Measurements from ENCODE around the gene PARVB. TPM values are rescaled to one million over a fixed set of nuclear protein-coding genes. Genes with fewer than 3 reads are reported as not detected.

Gene PARVB
- total and polyA plus RNA-seq, 2 donors (not counting 3 experiments of a cell fraction or from before 2014, with no cell fraction given), result 155 to 162 TPM

GRCh38 chr22:44184006-44184405 lies 159.9 kb downstream of the PARVB start:
- H3K4me2 ChIP-seq (ENCODE audit: insufficient read depth, low read length), result no peak overlapping the region
- ChIA-PET CTCF (no interaction called here), POLR2A (no interaction called here)
- DNase-seq (ENCODE audit: low read depth, low spot score), result no peak
- H3K9me1 ChIP-seq (replicated peaks; ENCODE audit: control insufficient read depth, extremely low read depth, insufficient read depth, low read length), result no peaks in the 10 kb centered on the region
- H3K9ac ChIP-seq (replicated peaks; ENCODE audit: extremely low read depth, insufficient read depth, low read length), result no peak overlapping the region
- no peaks in the 10 kb centered on the region for H3K4me1 ChIP-seq (ENCODE audit: control insufficient read depth, extremely low read depth, insufficient read depth, low read length)
- intact Hi-C loops (cut with micrococcal nuclease), result no loop called here
- H3K36me3 ChIP-seq (ENCODE audit: control insufficient read depth in 2 of 2, extremely low read depth in 1 of 2, insufficient read depth in 2 of 2, low read length in 2 of 2), result no peaks in the 10 kb centered on the region
- no peak overlapping the region for H2AFZ ChIP-seq (ENCODE audit: low read depth, low read length)
- dilution Hi-C loops (cut with MboI; ENCODE audit: extremely low pct_ligation_motif_present, low sequenced_read_pairs), result no loop called here
- no peaks in the 10 kb centered on the region for H3K79me2 ChIP-seq (ENCODE audit: control insufficient read depth, insufficient read depth, low read length)
- BruUV-seq (replicated peaks), result no TSS peak
- H3K9me3 ChIP-seq (replicated peaks; ENCODE audit: control insufficient read depth, insufficient read depth, low read length), result no peaks in the 10 kb centered on the region
- H3K27ac ChIP-seq (ENCODE audit: insufficient read depth, low read depth, low read length), result no peak overlapping the region
- no peak for FAIRE-seq
- H4K20me1 ChIP-seq (replicated peaks; ENCODE audit: control insufficient read depth, extremely low read depth, insufficient read depth, low read length), result no peaks in the 10 kb centered on the region
- TF ChIP-seq POLR2A (IDR thresholded peaks at IDR 0.05; ENCODE audit: low read depth, low read length), result no peak
- no peak for TF ChIP-seq EZH2 (IDR thresholded peaks at IDR 0.05; ENCODE audit: borderline replicate concordance, low read depth, low read length, severe bottlenecking)
- TF ChIP-seq MYC (IDR thresholded peaks at IDR 0.05; ENCODE audit: low read depth, low read length), result no peak
- TF ChIP-seq POLR2AphosphoS5 (IDR thresholded peaks at IDR 0.05; ENCODE audit: insufficient read depth, low read depth, low read length), result no peak
- no peak for TF ChIP-seq CTCF (IDR thresholded peaks at IDR 0.05; ENCODE audit: extremely low read depth in 1 of 2, insufficient read depth in 1 of 2, low read depth in 1 of 2, low read length in 2 of 2)
- no peak for TF ChIP-seq MAX (IDR thresholded peaks at IDR 0.05; ENCODE audit: insufficient read depth, insufficient read length)
- no peak for TF ChIP-seq JUN (IDR thresholded peaks at IDR 0.05; ENCODE audit: borderline replicate concordance, insufficient read depth, insufficient read length, low read depth)
- no peak for TF ChIP-seq FOS (IDR thresholded peaks at IDR 0.05; ENCODE audit: borderline replicate concordance, insufficient read depth, low read length)
- TF ChIP-seq GATA2 (IDR thresholded peaks at IDR 0.05; ENCODE audit: insufficient read depth, insufficient read length, low read depth, low read length), result no peak
- peaks cover 14 to 17% of the 10 kb centered on the region in 2 experiments for H3K27me3 ChIP-seq (ENCODE audit: control insufficient read depth in 2 of 2, insufficient read depth in 2 of 2, low read length in 2 of 2)
- no peak overlapping the region for H3K4me3 ChIP-seq (replicated peaks in 1 of 3; ENCODE audit: insufficient read depth in 1 of 3, low read depth in 1 of 3, low read length in 3 of 3)

Measured in endothelial cell of umbilical vein (primary cell).